K562 (cell line): ENCODE measurements around the gene ADAMTS10. TPM values are rescaled to one million over a fixed set of nuclear protein-coding genes. Genes with fewer than 3 reads are reported as not detected.

ENCODE experiments used
- BRF1 ChIP-seq: IDR thresholded peaks from 3 replicates; pipeline ENCODE4 v1.6.1; 2011; ENCODE audit warnings: borderline replicate concordance, mild to moderate bottlenecking; ENCODE audit not compliant: insufficient read length; ENCODE audit errors: extremely low read depth
- ETV6 ChIP-seq, 3 experiments: fragments of 150-350 bp in 1 of 3; sonication (generic) in 1 of 3; formaldehyde crosslinking in 1 of 3; IDR thresholded peaks; 2 replicates each; pipeline versions ENCODE4 v1.6.1 to v1.8.0; 2014 to 2022; ENCODE audit warnings: borderline replicate concordance in 2 of 3, low read depth in 2 of 3, antibody characterized with exemption in 1 of 3, low read length in 1 of 3, mild to moderate bottlenecking in 1 of 3, missing genetic modification reagents in 1 of 3
- KLF16 ChIP-seq: IDR thresholded peaks from 2 replicates; pipeline ENCODE4 v1.6.1; 2016; ENCODE audit warnings: antibody characterized with exemption
- MLX ChIP-seq, 2 experiments: fragments of 450-650 bp in 1 of 2; sonication (generic) in 1 of 2; formaldehyde crosslinking; conservative IDR thresholded peaks; 2 replicates each; pipeline versions ENCODE4 v1.4.0 to v1.8.1; 2020 to 2022; ENCODE audit warnings: mild to moderate bottlenecking in 1 of 2, missing genetic modification reagents in 1 of 2
- MXI1 ChIP-seq: IDR thresholded peaks from 2 replicates; pipeline ENCODE4 v1.6.1; 2011; ENCODE audit warnings: low read depth, mild to moderate bottlenecking, improper control_type of control experiment, low read length
- SLC30A9 ChIP-seq: fragments of 250-450 bp; sonication (Bioruptor Pico); IDR thresholded peaks from 2 replicates; pipeline ENCODE4 v1.8.0; 2022; ENCODE audit warnings: mild to moderate bottlenecking, moderate library complexity
- ZNF24 ChIP-seq: fragments of 450-650 bp; IDR thresholded peaks from 2 replicates; pipeline ENCODE4 v1.6.1; 2016
- ZNF253 ChIP-seq: fragments of 250-450 bp; sonication (Bioruptor Pico); conservative IDR thresholded peaks from 2 replicates; pipeline ENCODE4 v1.6.1; 2021; ENCODE audit warnings: mild to moderate bottlenecking
- ZSCAN32 ChIP-seq: fragments of 450-650 bp; formaldehyde crosslinking; IDR thresholded peaks from 2 replicates; pipeline ENCODE4 v1.4.0; 2020; ENCODE audit warnings: mild to moderate bottlenecking, moderate library complexity
- polyA plus RNA-seq, 8 experiments: library from polyadenylated mRNA; depleted of rRNA in 4 of 8; stranded (reverse) in 5 of 8; unstranded in 3 of 8; fragments of >200 nt; fragmentation: Nextera tagmentation in 2 of 8; fragmentation: Illumina TruSeq in 1 of 8; extraction: Ambion mirVana in 2 of 8; extraction: Trizol in 1 of 8; gene quantifications; 2 replicates each; pipeline versions ENCODE4 v1.2.1 to v1.2.3, GENCODE V29; 2011 to 2014; ENCODE audit warnings: inconsistent platforms in 1 of 8, missing spikeins in 1 of 8
- total RNA-seq, 7 experiments: library from RNA; depleted of rRNA in 6 of 7; stranded (reverse); fragments of >200 nt in 6 of 7; fragmentation: Illumina TruSeq in 2 of 7; extraction: Trizol in 2 of 7; gene quantifications; 2 replicates each; pipeline versions ENCODE4 v1.2.1 to v1.2.3, GENCODE V29; 2011 to 2021; ENCODE audit warnings: low replicate concordance in 1 of 7
- TF ChIP-seq, protein P1 (sequence below): sonication (generic); formaldehyde crosslinking; IDR thresholded peaks from 2 replicates; pipeline ENCODE4 v1.9.0; 2022; ENCODE audit warnings: mild to moderate bottlenecking, missing genetic modification reagents

The ADAMTS10 gene
- total and polyA plus RNA-seq, 9 of the 15 experiments (the other 6 are each of a cell fraction or from before 2014, with no cell fraction given): 0.33 to 1.8 (median 0.57) TPM; not detected in 4

GRCh38 chr19:8615813-8616596, 5.5 kb upstream of the ADAMTS10 start (continued):
- TF ChIP-seq KLF16 (peak; percentile 57; the same call in 1 of the 2 replicates), SLC30A9 (CRISPR knock-in tag) (no peak), MXI1 (no peak), ZNF24 (peak; percentile 90), ZNF253 (CRISPR knock-in tag) (no peak), ETV6 (IDR thresholded peaks at IDR 0.05; ENCODE audit: borderline replicate concordance in 1 of 2, low read depth in 2 of 2, low read length in 1 of 2) (no peak), ETV6 (CRISPR knock-in tag; IDR thresholded peaks at IDR 0.05; ENCODE audit: borderline replicate concordance) (no peak), MLX (CRISPR knock-in tag; conservative IDR thresholded peaks at IDR 0.05) (no peak), ZSCAN32 (no peak), BRF1 (no peak)
- TF ChIP-seq, protein P1, sequence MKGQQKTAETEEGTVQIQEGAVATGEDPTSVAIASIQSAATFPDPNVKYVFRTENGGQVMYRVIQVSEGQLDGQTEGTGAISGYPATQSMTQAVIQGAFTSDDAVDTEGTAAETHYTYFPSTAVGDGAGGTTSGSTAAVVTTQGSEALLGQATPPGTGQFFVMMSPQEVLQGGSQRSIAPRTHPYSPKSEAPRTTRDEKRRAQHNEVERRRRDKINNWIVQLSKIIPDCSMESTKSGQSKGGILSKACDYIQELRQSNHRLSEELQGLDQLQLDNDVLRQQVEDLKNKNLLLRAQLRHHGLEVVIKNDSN (CRISPR knock-in tag): no peak
